ENCODE measurements around the gene COL6A5. TPM values are rescaled to one million over a fixed set of nuclear protein-coding genes. Genes with fewer than 3 reads are reported as not detected.
"Not testable (repeated sequence)": the region's sequence is repeated elsewhere in the genome, so short reads cannot be mapped to it uniquely, and the experiment has no call there.

The COL6A5 gene
- total and polyA plus RNA-seq, 2 donors: 0.05 TPM

DNA sequence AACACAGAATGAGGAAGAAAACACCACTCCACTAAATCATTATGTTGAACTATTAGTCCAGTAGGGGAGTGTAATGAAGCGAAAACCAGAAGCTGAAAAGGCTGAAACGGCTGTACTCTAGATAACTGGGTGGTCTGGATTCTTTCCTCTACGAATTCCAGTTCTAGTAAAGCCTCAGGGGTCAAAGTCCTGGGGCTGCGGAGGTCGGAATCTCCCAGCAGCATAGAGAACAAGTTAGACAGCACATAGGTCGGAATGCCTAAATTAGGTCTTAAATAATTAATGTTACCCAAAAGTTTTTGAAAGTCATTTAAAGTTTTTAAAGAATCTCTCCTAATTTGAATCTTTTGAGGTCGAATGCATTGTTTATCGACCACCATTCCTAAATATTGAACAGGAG, 102.7 kb downstream of the COL6A5 start:
- not testable (repeated sequence) for H3K27me3 ChIP-seq (ENCODE audit: control insufficient read depth in 2 of 2, insufficient read depth in 1 of 2, low read length in 1 of 2); H3K4me1 ChIP-seq (ENCODE audit: control insufficient read depth in 2 of 2, insufficient read depth in 2 of 2, low read length in 2 of 2); H3K9me3 ChIP-seq (ENCODE audit: control insufficient read depth in 2 of 2, insufficient read depth in 1 of 2, low read length in 1 of 2); H3K4me3 ChIP-seq (ENCODE audit: low read length in 2 of 2); H3K36me3 ChIP-seq (ENCODE audit: control insufficient read depth in 2 of 2, insufficient read depth in 2 of 2, low read length in 1 of 2); H3K27ac ChIP-seq (ENCODE audit: low read depth in 1 of 2, low read length in 1 of 2); DNase-seq (ENCODE audit: low read depth in 6 of 9, low spot score in 9 of 9)
- 74% methylated on average over 8 of the region's 8 CpGs for WGBS

DNA sequence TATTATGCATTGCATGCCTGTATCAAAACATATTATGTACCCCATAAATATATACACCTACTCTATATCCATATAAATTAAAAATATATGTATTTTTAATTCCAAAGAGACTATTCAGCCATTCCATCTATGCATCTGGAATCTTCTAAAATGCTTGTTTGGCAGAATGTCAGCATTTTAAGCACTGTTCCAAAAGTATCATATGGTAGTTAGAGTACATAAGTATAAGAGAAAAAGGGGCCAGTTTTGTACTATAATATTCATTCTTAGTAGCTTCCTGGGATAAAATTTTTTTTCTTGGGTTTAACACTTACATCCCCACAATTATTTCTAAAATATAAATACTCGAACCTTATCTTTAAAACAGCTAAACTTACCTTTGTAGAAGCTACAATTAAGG, 111.1 kb downstream of the COL6A5 start:
- DNase-seq (ENCODE audit: low read depth in 6 of 9, low spot score in 9 of 9): no peak
- 63% methylated on average over 1 of the region's 1 CpG for WGBS
- H3K9me3 ChIP-seq (ENCODE audit: control insufficient read depth in 2 of 2, insufficient read depth in 1 of 2, low read length in 1 of 2): no peaks in the 10 kb centered on the region
- no peaks in the 10 kb centered on the region for H3K4me1 ChIP-seq (ENCODE audit: control insufficient read depth in 2 of 2, insufficient read depth in 2 of 2, low read length in 2 of 2)
- H3K27ac ChIP-seq (ENCODE audit: low read depth in 1 of 2, low read length in 1 of 2): no peak overlapping the region
- no peaks in the 10 kb centered on the region for H3K36me3 ChIP-seq (ENCODE audit: control insufficient read depth in 2 of 2, insufficient read depth in 2 of 2, low read length in 1 of 2)
- no peak overlapping the region for H3K4me3 ChIP-seq (ENCODE audit: low read length in 2 of 2)
- no peaks in the 10 kb centered on the region for H3K27me3 ChIP-seq (ENCODE audit: control insufficient read depth in 2 of 2, insufficient read depth in 1 of 2, low read length in 1 of 2)

DNA sequence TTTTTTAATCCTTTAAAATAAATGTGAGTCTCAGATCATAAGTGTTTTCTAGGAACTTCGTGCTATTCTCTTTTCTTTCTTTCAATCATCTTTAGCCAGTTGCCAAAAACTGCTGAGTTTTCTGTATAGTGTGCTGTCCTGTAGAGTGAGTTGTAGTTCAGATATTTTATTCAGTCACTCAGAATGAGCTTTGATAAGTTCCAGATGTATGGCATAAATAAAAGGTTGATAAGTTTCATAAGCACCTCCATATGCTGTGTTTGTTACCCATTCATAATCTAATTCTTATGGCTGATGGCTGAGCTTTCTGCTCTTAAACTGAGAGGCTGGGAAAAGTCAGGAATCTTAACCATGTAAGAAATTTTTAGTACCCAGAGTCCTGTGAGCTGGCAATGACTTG, 112.2 kb downstream of the COL6A5 start:
- H3K27me3 ChIP-seq (ENCODE audit: control insufficient read depth in 2 of 2, insufficient read depth in 1 of 2, low read length in 1 of 2): no peaks in the 10 kb centered on the region
- H3K4me1 ChIP-seq (ENCODE audit: control insufficient read depth in 2 of 2, insufficient read depth in 2 of 2, low read length in 2 of 2): no peaks in the 10 kb centered on the region
- H3K36me3 ChIP-seq (ENCODE audit: control insufficient read depth in 2 of 2, insufficient read depth in 2 of 2, low read length in 1 of 2): no peaks in the 10 kb centered on the region
- no peak overlapping the region for H3K4me3 ChIP-seq (ENCODE audit: low read length in 2 of 2)
- H3K9me3 ChIP-seq (ENCODE audit: control insufficient read depth in 2 of 2, insufficient read depth in 1 of 2, low read length in 1 of 2): no peaks in the 10 kb centered on the region
- DNase-seq (ENCODE audit: low read depth in 6 of 9, low spot score in 9 of 9): no peak
- 83% methylated on average over 1 of the region's 1 CpG for WGBS
- H3K27ac ChIP-seq (ENCODE audit: low read depth in 1 of 2, low read length in 1 of 2): no peak overlapping the region

- Histone ChIP-seq H3K4me3 (ENCODE audit: low read length in 2 of 2) (no peak overlapping the region), H3K4me1 (ENCODE audit: control insufficient read depth in 2 of 2, insufficient read depth in 2 of 2, low read length in 2 of 2) (no peaks in the 10 kb centered on the region), H3K9me3 (ENCODE audit: control insufficient read depth in 2 of 2, insufficient read depth in 1 of 2, low read length in 1 of 2) (no peaks in the 10 kb centered on the region), H3K36me3 (ENCODE audit: control insufficient read depth in 2 of 2, insufficient read depth in 2 of 2, low read length in 1 of 2) (no peaks in the 10 kb centered on the region), H3K27ac (ENCODE audit: low read depth in 1 of 2, low read length in 1 of 2) (no peak overlapping the region), H3K27me3 (ENCODE audit: control insufficient read depth in 2 of 2, insufficient read depth in 1 of 2, low read length in 1 of 2) (no peaks in the 10 kb centered on the region)
- no peak for DNase-seq (ENCODE audit: low read depth in 6 of 9, low spot score in 9 of 9)
Observed at GRCh38 chr3:130459944-130460343, 114.5 kb downstream of the COL6A5 start.

GRCh38 chr3:130462089-130462488, 116.6 kb downstream of the COL6A5 start:
- H3K36me3 ChIP-seq (ENCODE audit: control insufficient read depth in 2 of 2, insufficient read depth in 2 of 2, low read length in 1 of 2): no peaks in the 10 kb centered on the region
- H3K27me3 ChIP-seq (ENCODE audit: control insufficient read depth in 2 of 2, insufficient read depth in 1 of 2, low read length in 1 of 2): no peaks in the 10 kb centered on the region
- DNase-seq (ENCODE audit: low read depth in 6 of 9, low spot score in 9 of 9): no peak
- H3K4me3 ChIP-seq (ENCODE audit: low read length in 2 of 2): no peak overlapping the region
- H3K27ac ChIP-seq (ENCODE audit: low read depth in 1 of 2, low read length in 1 of 2): no peak overlapping the region
- H3K9me3 ChIP-seq (ENCODE audit: control insufficient read depth in 2 of 2, insufficient read depth in 1 of 2, low read length in 1 of 2): no peaks in the 10 kb centered on the region
- 80% methylated on average over 5 of the region's 5 CpGs for whole genome bisulfite sequencing
- H3K4me1 ChIP-seq (ENCODE audit: control insufficient read depth in 2 of 2, insufficient read depth in 2 of 2, low read length in 2 of 2): no peaks in the 10 kb centered on the region

- H3K36me3 ChIP-seq (ENCODE audit: control insufficient read depth in 2 of 2, insufficient read depth in 2 of 2, low read length in 1 of 2): no peaks in the 10 kb centered on the region
- WGBS: 31% methylated on average over 1 of the region's 1 CpG
- no peak overlapping the region for H3K4me3 ChIP-seq (ENCODE audit: low read length in 2 of 2)
- no peaks in the 10 kb centered on the region for H3K9me3 ChIP-seq (ENCODE audit: control insufficient read depth in 2 of 2, insufficient read depth in 1 of 2, low read length in 1 of 2)
- H3K27me3 ChIP-seq (ENCODE audit: control insufficient read depth in 2 of 2, insufficient read depth in 1 of 2, low read length in 1 of 2): no peaks in the 10 kb centered on the region
- no peaks in the 10 kb centered on the region for H3K4me1 ChIP-seq (ENCODE audit: control insufficient read depth in 2 of 2, insufficient read depth in 2 of 2, low read length in 2 of 2)
- DNase-seq (ENCODE audit: low read depth in 6 of 9, low spot score in 9 of 9): no peak
- H3K27ac ChIP-seq (ENCODE audit: low read depth in 1 of 2, low read length in 1 of 2): no peak overlapping the region
Observed at GRCh38 chr3:130463221-130463620, 117.7 kb downstream of the COL6A5 start.

GRCh38 chr3:130465521-130465920, 120.0 kb downstream of the COL6A5 start:
- whole genome bisulfite sequencing: 87% methylated on average over 2 of the region's 2 CpGs

DNA sequence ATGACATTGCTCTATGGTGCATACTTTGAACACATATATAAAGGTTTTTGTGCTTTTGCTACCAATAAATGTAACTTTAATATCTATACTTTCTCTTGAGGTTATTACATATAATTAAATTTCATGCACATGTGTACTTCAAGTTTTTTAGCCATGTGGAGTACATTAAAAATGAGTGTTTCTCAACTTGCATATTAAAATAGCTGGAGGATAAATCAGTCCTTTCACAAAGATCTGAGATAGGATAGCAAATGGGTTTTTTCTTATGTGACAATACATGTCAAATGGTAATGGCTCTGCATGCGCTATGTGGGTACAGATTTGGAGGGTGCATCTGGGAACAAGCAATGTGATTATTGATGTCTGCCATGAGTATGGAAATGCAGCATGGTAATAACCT, 122.8 kb downstream of the COL6A5 start:
- DNase-seq (ENCODE audit: low read depth in 6 of 9, low spot score in 9 of 9): no peak
- no peak overlapping the region for H3K4me3 ChIP-seq (ENCODE audit: low read length in 2 of 2)
- 100% methylated on average over 1 of the region's 1 CpG for WGBS
- H3K9me3 ChIP-seq (ENCODE audit: control insufficient read depth in 2 of 2, insufficient read depth in 1 of 2, low read length in 1 of 2): no peaks in the 10 kb centered on the region
- H3K4me1 ChIP-seq (ENCODE audit: control insufficient read depth in 2 of 2, insufficient read depth in 2 of 2, low read length in 2 of 2): no peaks in the 10 kb centered on the region
- no peak overlapping the region for H3K27ac ChIP-seq (ENCODE audit: low read depth in 1 of 2, low read length in 1 of 2)
- H3K36me3 ChIP-seq (ENCODE audit: control insufficient read depth in 2 of 2, insufficient read depth in 2 of 2, low read length in 1 of 2): no peaks in the 10 kb centered on the region
- H3K27me3 ChIP-seq (ENCODE audit: control insufficient read depth in 2 of 2, insufficient read depth in 1 of 2, low read length in 1 of 2): no peaks in the 10 kb centered on the region

More at GRCh38 chr3:130465521-130465920, 120.0 kb downstream of the COL6A5 start:
- Histone ChIP-seq H3K36me3 (ENCODE audit: control insufficient read depth in 2 of 2, insufficient read depth in 2 of 2, low read length in 1 of 2) (no peaks in the 10 kb centered on the region), H3K27ac (ENCODE audit: low read depth in 1 of 2, low read length in 1 of 2) (no peak overlapping the region), H3K27me3 (ENCODE audit: control insufficient read depth in 2 of 2, insufficient read depth in 1 of 2, low read length in 1 of 2) (no peaks in the 10 kb centered on the region), H3K4me3 (ENCODE audit: low read length in 2 of 2) (no peak overlapping the region), H3K9me3 (ENCODE audit: control insufficient read depth in 2 of 2, insufficient read depth in 1 of 2, low read length in 1 of 2) (no peaks in the 10 kb centered on the region), H3K4me1 (ENCODE audit: control insufficient read depth in 2 of 2, insufficient read depth in 2 of 2, low read length in 2 of 2) (no peaks in the 10 kb centered on the region)
- DNase-seq (ENCODE audit: low read depth in 6 of 9, low spot score in 9 of 9): no peak

GRCh38 chr3:130470126-130470525, 124.7 kb downstream of the COL6A5 start:
- 83% methylated on average over 3 of the region's 3 CpGs for WGBS
- H3K4me1 ChIP-seq (ENCODE audit: control insufficient read depth in 2 of 2, insufficient read depth in 2 of 2, low read length in 2 of 2): no peaks in the 10 kb centered on the region
- no peaks in the 10 kb centered on the region for H3K36me3 ChIP-seq (ENCODE audit: control insufficient read depth in 2 of 2, insufficient read depth in 2 of 2, low read length in 1 of 2)
- DNase-seq (ENCODE audit: low read depth in 6 of 9, low spot score in 9 of 9): peak in 1 of 9 donors; percentile 1
- H3K9me3 ChIP-seq (ENCODE audit: control insufficient read depth in 2 of 2, insufficient read depth in 1 of 2, low read length in 1 of 2): no peaks in the 10 kb centered on the region
- no peak overlapping the region for H3K27ac ChIP-seq (ENCODE audit: low read depth in 1 of 2, low read length in 1 of 2)
- no peaks in the 10 kb centered on the region for H3K27me3 ChIP-seq (ENCODE audit: control insufficient read depth in 2 of 2, insufficient read depth in 1 of 2, low read length in 1 of 2)
- no peak overlapping the region for H3K4me3 ChIP-seq (ENCODE audit: low read length in 2 of 2)

DNA sequence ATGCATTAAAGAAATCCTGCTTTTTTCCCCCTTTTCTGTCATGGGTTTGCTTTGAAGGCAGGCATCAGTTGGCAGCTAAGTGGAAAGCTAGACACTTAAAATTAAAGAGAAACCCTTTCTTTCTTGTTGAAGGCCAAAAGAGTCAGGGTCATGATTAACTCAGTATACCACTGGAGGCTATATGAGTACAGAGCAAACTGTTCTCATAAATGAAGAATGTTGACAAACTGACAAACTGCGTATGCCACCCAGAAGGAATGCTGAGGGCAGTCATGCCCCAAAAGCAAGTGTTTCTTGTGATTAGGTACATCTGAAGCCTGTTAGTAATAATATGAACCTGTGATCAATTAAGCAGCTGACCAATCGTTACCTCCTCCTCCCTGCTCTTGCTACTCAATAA, 127.9 kb downstream of the COL6A5 start:
- H3K27me3 ChIP-seq (ENCODE audit: control insufficient read depth in 2 of 2, insufficient read depth in 1 of 2, low read length in 1 of 2): no peaks in the 10 kb centered on the region
- H3K27ac ChIP-seq (ENCODE audit: low read depth in 1 of 2, low read length in 1 of 2): no peak overlapping the region
- no peak overlapping the region for H3K4me3 ChIP-seq (ENCODE audit: low read length in 2 of 2)
- no peak for DNase-seq (ENCODE audit: low read depth in 6 of 9, low spot score in 9 of 9)
- no peaks in the 10 kb centered on the region for H3K9me3 ChIP-seq (ENCODE audit: control insufficient read depth in 2 of 2, insufficient read depth in 1 of 2, low read length in 1 of 2)
- H3K36me3 ChIP-seq (ENCODE audit: control insufficient read depth in 2 of 2, insufficient read depth in 2 of 2, low read length in 1 of 2): no peaks in the 10 kb centered on the region
- 70% methylated on average over 2 of the region's 2 CpGs for WGBS
- H3K4me1 ChIP-seq (ENCODE audit: control insufficient read depth in 2 of 2, insufficient read depth in 2 of 2, low read length in 2 of 2): no peaks in the 10 kb centered on the region

Data from thymus (tissue), 11 donors.